ENCODE results near the gene LRMDA. TPM values are rescaled to one million over a fixed set of nuclear protein-coding genes. Genes with fewer than 3 reads are reported as not detected.

LRMDA gene
- total and polyA plus RNA-seq, 2 donors (not counting 3 experiments of a cell fraction or from before 2014, with no cell fraction given): 9.7 to 18.0 TPM

GRCh38 chr10:75771606-75772005, 340.2 kb downstream of the LRMDA start:
- Histone ChIP-seq H3K36me3 (ENCODE audit: control insufficient read depth in 2 of 2, extremely low read depth in 1 of 2, insufficient read depth in 2 of 2, low read length in 2 of 2) (no peaks in the 10 kb centered on the region), H3K27ac (ENCODE audit: insufficient read depth, low read depth, low read length) (no peak overlapping the region), H3K9ac (replicated peaks; ENCODE audit: extremely low read depth, insufficient read depth, low read length) (no peak overlapping the region), H3K4me2 (ENCODE audit: insufficient read depth, low read length) (no peak overlapping the region), H4K20me1 (replicated peaks; ENCODE audit: control insufficient read depth, extremely low read depth, insufficient read depth, low read length) (no peaks in the 10 kb centered on the region), H3K79me2 (ENCODE audit: control insufficient read depth, insufficient read depth, low read length) (no peaks in the 10 kb centered on the region), H3K4me3 (replicated peaks in 1 of 3; ENCODE audit: insufficient read depth in 1 of 3, low read depth in 1 of 3, low read length in 3 of 3) (no peak overlapping the region), H3K9me3 (replicated peaks; ENCODE audit: control insufficient read depth, insufficient read depth, low read length) (no peaks in the 10 kb centered on the region), H3K9me1 (replicated peaks; ENCODE audit: control insufficient read depth, extremely low read depth, insufficient read depth, low read length) (no peaks in the 10 kb centered on the region), H3K27me3 (ENCODE audit: control insufficient read depth in 2 of 2, insufficient read depth in 2 of 2, low read length in 2 of 2) (no peaks in the 10 kb centered on the region), H2AFZ (ENCODE audit: low read depth, low read length) (no peak overlapping the region), H3K4me1 (ENCODE audit: control insufficient read depth, extremely low read depth, insufficient read depth, low read length) (no peaks in the 10 kb centered on the region)
- dilution Hi-C loops (cut with MboI; ENCODE audit: extremely low pct_ligation_motif_present, low sequenced_read_pairs): no loop called here
- TF ChIP-seq FOS (IDR thresholded peaks at IDR 0.05; ENCODE audit: borderline replicate concordance, insufficient read depth, low read length) (no peak), CTCF (IDR thresholded peaks at IDR 0.05; ENCODE audit: extremely low read depth in 1 of 2, insufficient read depth in 1 of 2, low read depth in 1 of 2, low read length in 2 of 2) (no peak), MYC (IDR thresholded peaks at IDR 0.05; ENCODE audit: low read depth, low read length) (no peak), POLR2A (IDR thresholded peaks at IDR 0.05; ENCODE audit: low read depth, low read length) (no peak), EZH2 (IDR thresholded peaks at IDR 0.05; ENCODE audit: borderline replicate concordance, low read depth, low read length, severe bottlenecking) (no peak), POLR2AphosphoS5 (IDR thresholded peaks at IDR 0.05; ENCODE audit: insufficient read depth, low read depth, low read length) (no peak), JUN (IDR thresholded peaks at IDR 0.05; ENCODE audit: borderline replicate concordance, insufficient read depth, insufficient read length, low read depth) (no peak), GATA2 (IDR thresholded peaks at IDR 0.05; ENCODE audit: insufficient read depth, insufficient read length, low read depth, low read length) (no peak), MAX (IDR thresholded peaks at IDR 0.05; ENCODE audit: insufficient read depth, insufficient read length) (no peak)
- DNase-seq (ENCODE audit: low read depth, low spot score) (no peak), FAIRE-seq (no peak)
- intact Hi-C loops (cut with micrococcal nuclease): no loop called here
- BruUV-seq (replicated peaks): no TSS peak
- CTCF ChIA-PET: no interaction called here
- POLR2A ChIA-PET: no interaction called here
